K562 (cell line): ENCODE measurements around the gene RALA. TPM values are rescaled to one million over a fixed set of nuclear protein-coding genes. Genes with fewer than 3 reads are reported as not detected.

Experiments
- ARHGAP35 ChIP-seq: fragments of 450-650 bp; IDR thresholded peaks from 2 replicates; pipeline ENCODE4 v1.6.1; 2018; ENCODE audit not compliant: partially characterized antibody
- BRD4 ChIP-seq: fragments of 200-600 bp; sonication (generic); IDR thresholded peaks from 2 replicates; pipeline ENCODE4 v1.6.1; 2017; ENCODE audit warnings: inconsistent platforms
- EP300 ChIP-seq: IDR thresholded peaks from 2 replicates; pipeline ENCODE4 v1.6.1; 2012; ENCODE audit warnings: low read length, improper control_type of control experiment
- GATAD2B ChIP-seq: fragments of 450-650 bp; IDR thresholded peaks from 2 replicates; pipeline ENCODE4 v1.6.1; 2017; ENCODE audit warnings: mild to moderate bottlenecking, borderline replicate concordance
- KDM5B ChIP-seq: fragments of 200-600 bp; sonication (generic); IDR thresholded peaks from 2 replicates; pipeline ENCODE4 v1.6.1; 2012; ENCODE audit warnings: low read depth, mild to moderate bottlenecking, moderate library complexity, low read length, control low read depth, inconsistent platforms; ENCODE audit not compliant: insufficient replicate concordance
- NELFE ChIP-seq: IDR thresholded peaks from 2 replicates; pipeline ENCODE4 v1.6.1; 2011; ENCODE audit warnings: mild to moderate bottlenecking; ENCODE audit not compliant: insufficient read depth, insufficient read length
- SMAD3 ChIP-seq: fragments of 450-650 bp; formaldehyde crosslinking; conservative IDR thresholded peaks from 2 replicates; pipeline ENCODE4 v1.4.0; 2020; ENCODE audit warnings: mild to moderate bottlenecking
- SP1 ChIP-seq: sonication (generic); formaldehyde crosslinking; IDR thresholded peaks from 2 replicates; pipeline ENCODE4 v1.8.1; 2022; ENCODE audit warnings: mild to moderate bottlenecking, missing genetic modification reagents
- ZNF133 ChIP-seq: fragments of 250-450 bp; sonication (Bioruptor Pico); IDR thresholded peaks from 2 replicates; pipeline ENCODE4 v1.4.0; 2020; ENCODE audit warnings: mild to moderate bottlenecking
- polyA plus RNA-seq, 8 experiments: library from polyadenylated mRNA; depleted of rRNA in 4 of 8; stranded (reverse) in 5 of 8; unstranded in 3 of 8; fragments of >200 nt; fragmentation: Nextera tagmentation in 2 of 8; fragmentation: Illumina TruSeq in 1 of 8; extraction: Ambion mirVana in 2 of 8; extraction: Trizol in 1 of 8; gene quantifications; 2 replicates each; pipeline versions ENCODE4 v1.2.1 to v1.2.3, GENCODE V29; 2011 to 2014; ENCODE audit warnings: inconsistent platforms in 1 of 8, missing spikeins in 1 of 8
- total RNA-seq, 7 experiments: library from RNA; depleted of rRNA in 6 of 7; stranded (reverse); fragments of >200 nt in 6 of 7; fragmentation: Illumina TruSeq in 2 of 7; extraction: Trizol in 2 of 7; gene quantifications; 2 replicates each; pipeline versions ENCODE4 v1.2.1 to v1.2.3, GENCODE V29; 2011 to 2021; ENCODE audit warnings: low replicate concordance in 1 of 7
- TF ChIP-seq, protein P1 (sequence below), 2 experiments: fragments of 450-650 bp; formaldehyde crosslinking in 1 of 2; IDR thresholded peaks; 2 replicates each; pipeline versions ENCODE4 v1.4.0 to v1.6.1; 2014 to 2020; ENCODE audit warnings: mild to moderate bottlenecking in 2 of 2, borderline replicate concordance in 1 of 2, low read depth in 1 of 2
- TF ChIP-seq, protein P2 (sequence below), 2 experiments: fragments of 450-650 bp; IDR thresholded peaks; 2 replicates each; pipeline ENCODE4 v1.6.1; 2016; ENCODE audit warnings: mild to moderate bottlenecking in 2 of 2, borderline replicate concordance in 1 of 2, low read depth in 1 of 2, moderate library complexity in 1 of 2

Gene RALA
- total and polyA plus RNA-seq, 9 of the 15 experiments (the other 6 are each of a cell fraction or from before 2014, with no cell fraction given) = 7.2 to 28.0 (median 25.7) TPM

DNA sequence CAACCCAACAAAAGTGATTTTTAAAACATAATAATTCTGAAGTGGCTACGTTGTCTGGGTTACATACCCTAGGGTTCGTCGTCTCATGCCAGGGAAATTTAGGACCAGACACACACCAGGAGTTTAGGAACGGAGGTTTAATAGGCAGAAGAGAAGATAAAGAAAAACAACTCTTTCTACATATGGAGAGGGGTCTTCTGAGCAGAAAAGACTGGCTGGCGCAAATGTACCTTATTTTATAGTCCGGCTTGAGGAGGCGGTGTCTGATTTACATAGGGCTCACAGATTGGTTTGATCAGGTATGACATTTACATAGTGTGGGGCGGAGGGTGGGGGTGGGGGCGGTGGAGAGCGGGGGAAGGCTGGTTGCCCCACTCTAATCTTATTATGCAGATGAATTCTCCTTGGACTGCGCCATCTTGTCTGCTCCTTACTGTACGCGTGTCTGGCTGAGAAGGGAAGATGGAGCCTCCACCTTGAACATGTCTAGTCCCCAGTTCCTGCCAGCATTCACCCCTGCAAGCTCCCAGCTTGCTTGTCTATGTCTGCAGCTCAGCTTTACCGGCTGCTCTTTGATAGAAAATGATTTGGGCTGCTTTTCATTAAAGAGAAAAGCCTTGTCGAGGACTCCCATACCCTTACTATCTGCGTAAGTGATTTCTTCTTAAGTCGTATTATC lies 98.7 kb downstream of the RALA start (continued):
- TF ChIP-seq, protein P1, sequence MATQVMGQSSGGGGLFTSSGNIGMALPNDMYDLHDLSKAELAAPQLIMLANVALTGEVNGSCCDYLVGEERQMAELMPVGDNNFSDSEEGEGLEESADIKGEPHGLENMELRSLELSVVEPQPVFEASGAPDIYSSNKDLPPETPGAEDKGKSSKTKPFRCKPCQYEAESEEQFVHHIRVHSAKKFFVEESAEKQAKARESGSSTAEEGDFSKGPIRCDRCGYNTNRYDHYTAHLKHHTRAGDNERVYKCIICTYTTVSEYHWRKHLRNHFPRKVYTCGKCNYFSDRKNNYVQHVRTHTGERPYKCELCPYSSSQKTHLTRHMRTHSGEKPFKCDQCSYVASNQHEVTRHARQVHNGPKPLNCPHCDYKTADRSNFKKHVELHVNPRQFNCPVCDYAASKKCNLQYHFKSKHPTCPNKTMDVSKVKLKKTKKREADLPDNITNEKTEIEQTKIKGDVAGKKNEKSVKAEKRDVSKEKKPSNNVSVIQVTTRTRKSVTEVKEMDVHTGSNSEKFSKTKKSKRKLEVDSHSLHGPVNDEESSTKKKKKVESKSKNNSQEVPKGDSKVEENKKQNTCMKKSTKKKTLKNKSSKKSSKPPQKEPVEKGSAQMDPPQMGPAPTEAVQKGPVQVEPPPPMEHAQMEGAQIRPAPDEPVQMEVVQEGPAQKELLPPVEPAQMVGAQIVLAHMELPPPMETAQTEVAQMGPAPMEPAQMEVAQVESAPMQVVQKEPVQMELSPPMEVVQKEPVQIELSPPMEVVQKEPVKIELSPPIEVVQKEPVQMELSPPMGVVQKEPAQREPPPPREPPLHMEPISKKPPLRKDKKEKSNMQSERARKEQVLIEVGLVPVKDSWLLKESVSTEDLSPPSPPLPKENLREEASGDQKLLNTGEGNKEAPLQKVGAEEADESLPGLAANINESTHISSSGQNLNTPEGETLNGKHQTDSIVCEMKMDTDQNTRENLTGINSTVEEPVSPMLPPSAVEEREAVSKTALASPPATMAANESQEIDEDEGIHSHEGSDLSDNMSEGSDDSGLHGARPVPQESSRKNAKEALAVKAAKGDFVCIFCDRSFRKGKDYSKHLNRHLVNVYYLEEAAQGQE (IDR thresholded peaks at IDR 0.05; ENCODE audit: borderline replicate concordance) = no peak
- TF ChIP-seq, protein P1 (CRISPR knock-in tag; IDR thresholded peaks at IDR 0.05; ENCODE audit: low read depth) = no peak
- TF ChIP-seq EP300 (no peak), GATAD2B (no peak), ZNF133 (CRISPR knock-in tag) (no peak), SP1 (peak; percentile 32; the same call in 1 of the 2 replicates), ARHGAP35 (no peak), NELFE (no peak), BRD4 (0 out of 2 replicates have a peak, but pooled peaks have one; percentile 52), SMAD3 (CRISPR knock-in tag) (no peak), KDM5B (no peak)
- TF ChIP-seq, protein P2, sequence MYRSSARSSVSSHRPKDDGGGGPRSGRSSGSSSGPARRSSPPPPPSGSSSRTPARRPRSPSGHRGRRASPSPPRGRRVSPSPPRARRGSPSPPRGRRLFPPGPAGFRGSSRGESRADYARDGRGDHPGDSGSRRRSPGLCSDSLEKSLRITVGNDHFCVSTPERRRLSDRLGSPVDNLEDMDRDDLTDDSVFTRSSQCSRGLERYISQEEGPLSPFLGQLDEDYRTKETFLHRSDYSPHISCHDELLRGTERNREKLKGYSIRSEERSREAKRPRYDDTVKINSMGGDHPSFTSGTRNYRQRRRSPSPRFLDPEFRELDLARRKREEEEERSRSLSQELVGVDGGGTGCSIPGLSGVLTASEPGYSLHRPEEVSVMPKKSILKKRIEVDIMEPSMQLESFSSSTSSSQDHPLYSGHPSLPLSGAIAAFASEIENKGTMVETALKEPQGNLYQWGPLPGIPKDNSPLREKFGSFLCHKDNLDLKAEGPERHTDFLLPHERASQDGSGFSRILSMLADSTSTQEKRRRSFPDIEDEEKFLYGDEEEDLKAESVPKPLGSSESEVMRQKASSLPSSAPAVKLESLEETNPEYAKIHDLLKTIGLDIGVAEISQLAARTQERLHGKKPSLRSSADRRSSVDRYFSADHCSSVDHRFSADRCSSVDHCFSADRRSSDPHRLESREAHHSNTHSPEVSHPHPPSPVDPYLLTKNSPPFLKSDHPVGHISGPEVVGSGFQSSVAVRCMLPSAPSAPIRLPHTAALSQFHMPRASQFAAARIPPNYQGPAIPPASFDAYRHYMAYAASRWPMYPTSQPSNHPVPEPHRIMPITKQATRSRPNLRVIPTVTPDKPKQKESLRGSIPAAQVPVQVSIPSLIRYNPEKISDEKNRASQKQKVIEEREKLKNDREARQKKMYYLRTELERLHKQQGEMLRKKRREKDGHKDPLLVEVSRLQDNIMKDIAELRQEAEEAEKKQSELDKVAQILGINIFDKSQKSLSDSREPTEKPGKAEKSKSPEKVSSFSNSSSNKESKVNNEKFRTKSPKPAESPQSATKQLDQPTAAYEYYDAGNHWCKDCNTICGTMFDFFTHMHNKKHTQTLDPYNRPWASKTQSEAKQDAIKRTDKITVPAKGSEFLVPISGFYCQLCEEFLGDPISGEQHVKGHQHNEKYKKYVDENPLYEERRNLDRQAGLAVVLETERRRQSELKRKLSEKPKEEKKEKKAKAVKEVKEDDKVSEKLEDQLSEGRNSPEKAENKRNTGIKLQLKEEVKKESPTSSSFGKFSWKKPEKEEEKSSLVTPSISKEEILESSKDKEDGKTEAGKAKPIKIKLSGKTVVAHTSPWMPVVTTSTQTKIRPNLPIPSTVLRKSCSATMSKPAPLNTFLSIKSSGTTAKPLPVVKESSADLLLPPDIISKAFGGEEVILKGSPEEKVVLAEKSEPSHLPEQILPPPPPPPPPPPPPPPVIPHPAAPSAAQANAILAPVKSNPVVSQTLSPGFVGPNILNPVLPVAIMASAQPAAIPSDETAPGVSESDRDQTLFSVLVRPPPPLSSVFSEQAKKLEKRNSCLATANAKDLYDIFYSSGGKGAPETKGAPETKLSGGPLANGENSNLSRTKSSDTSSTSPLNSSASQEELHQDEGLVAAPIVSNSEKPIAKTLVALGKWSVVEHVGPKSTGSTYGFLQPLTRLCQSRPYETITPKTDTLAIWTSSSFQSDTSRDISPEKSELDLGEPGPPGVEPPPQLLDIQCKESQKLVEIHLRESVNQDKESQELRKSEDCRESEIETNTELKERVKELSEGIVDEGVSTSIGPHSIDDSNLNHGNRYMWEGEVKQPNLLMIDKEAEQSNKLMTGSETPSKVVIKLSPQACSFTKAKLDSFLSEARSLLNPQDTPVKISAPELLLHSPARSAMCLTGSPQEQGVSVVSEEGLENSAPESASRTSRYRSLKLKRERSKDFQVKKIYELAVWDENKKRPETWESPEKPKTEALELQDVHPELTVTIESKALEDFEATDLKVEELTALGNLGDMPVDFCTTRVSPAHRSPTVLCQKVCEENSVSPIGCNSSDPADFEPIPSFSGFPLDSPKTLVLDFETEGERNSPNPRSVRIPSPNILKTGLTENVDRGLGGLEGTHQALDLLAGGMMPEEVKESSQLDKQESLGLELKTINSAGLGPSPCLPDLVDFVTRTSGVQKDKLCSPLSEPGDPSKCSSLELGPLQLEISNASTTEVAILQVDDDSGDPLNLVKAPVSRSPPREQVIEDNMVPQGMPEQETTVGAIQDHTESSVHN (IDR thresholded peaks at IDR 0.05; ENCODE audit: borderline replicate concordance in 1 of 2, low read depth in 1 of 2) = 0 out of 4 replicates have a peak, but pooled peaks of 1 of the 2 experiments have one; percentile 29
